KOPT-K1 (cell line): Measurements from ENCODE around the gene EGF.

Experiments
- H3K27ac ChIP-seq: fragments of 200-600 bp; sonication (generic); 2 replicates; pipeline ENCODE4 v1.5.1; 2016; ENCODE audit warnings: antibody characterized with exemption, mild to moderate bottlenecking, low read depth, low read length; ENCODE audit not compliant: poor library complexity, severe bottlenecking
- H3K36me3 ChIP-seq: fragments of 200-600 bp; sonication (generic); 2 replicates; pipeline ENCODE4 v1.5.1; 2017; ENCODE audit warnings: antibody characterized with exemption, mild to moderate bottlenecking, low read length, moderate library complexity; ENCODE audit not compliant: insufficient read depth
- H3K9me3 ChIP-seq: fragments of 200-600 bp; sonication (generic); 2 replicates; pipeline ENCODE4 v1.5.1; 2017; ENCODE audit warnings: antibody characterized with exemption, low read length, mild to moderate bottlenecking; ENCODE audit not compliant: insufficient read depth, poor library complexity, severe bottlenecking

Gene EGF

GRCh38 chr4:109966891-109967481, 54.3 kb downstream of the EGF start:
- Histone ChIP-seq H3K27ac (no peak overlapping the region), H3K9me3 (no peaks in the 10 kb centered on the region), H3K36me3 (no peaks in the 10 kb centered on the region)

- H3K27ac ChIP-seq: no peak overlapping the region
- H3K9me3 ChIP-seq: no peaks in the 10 kb centered on the region
- no peaks in the 10 kb centered on the region for H3K36me3 ChIP-seq
Observed at GRCh38 chr4:109967798-109968520, 55.3 kb downstream of the EGF start.

- no peaks in the 10 kb centered on the region for H3K36me3 ChIP-seq
- no peaks in the 10 kb centered on the region for H3K9me3 ChIP-seq
- H3K27ac ChIP-seq: no peak overlapping the region
Observed at GRCh38 chr4:109969087-109969486, 56.4 kb downstream of the EGF start.

- H3K36me3 ChIP-seq: no peaks in the 10 kb centered on the region
- no peaks in the 10 kb centered on the region for H3K9me3 ChIP-seq
- H3K27ac ChIP-seq: no peak overlapping the region
Observed at GRCh38 chr4:109969919-109970318, 57.2 kb downstream of the EGF start.

- Histone ChIP-seq H3K9me3 (no peaks in the 10 kb centered on the region), H3K36me3 (no peaks in the 10 kb centered on the region), H3K27ac (no peak overlapping the region)
Observed at GRCh38 chr4:109972786-109973528, 60.3 kb downstream of the EGF start.

GRCh38 chr4:109973529-109973905, 60.8 kb downstream of the EGF start:
- no peaks in the 10 kb centered on the region for H3K36me3 ChIP-seq
- H3K27ac ChIP-seq: no peak overlapping the region
- H3K9me3 ChIP-seq: no peaks in the 10 kb centered on the region

GRCh38 chr4:109976189-109976588, 63.5 kb downstream of the EGF start:
- H3K27ac ChIP-seq: no peak overlapping the region
- H3K9me3 ChIP-seq: no peaks in the 10 kb centered on the region
- no peaks in the 10 kb centered on the region for H3K36me3 ChIP-seq

- H3K36me3 ChIP-seq: no peaks in the 10 kb centered on the region
- H3K27ac ChIP-seq: no peak overlapping the region
Observed at GRCh38 chr4:109977854-109978501, 65.3 kb downstream of the EGF start.

GRCh38 chr4:109978704-109979454, 66.2 kb downstream of the EGF start:
- no peaks in the 10 kb centered on the region for H3K9me3 ChIP-seq
- H3K27ac ChIP-seq: no peak overlapping the region
- H3K36me3 ChIP-seq: no peaks in the 10 kb centered on the region

More at GRCh38 chr4:109977854-109978501, 65.3 kb downstream of the EGF start:
- no peaks in the 10 kb centered on the region for H3K9me3 ChIP-seq

GRCh38 chr4:109979920-109980717, 67.4 kb downstream of the EGF start:
- no peaks in the 10 kb centered on the region for H3K36me3 ChIP-seq
- no peaks in the 10 kb centered on the region for H3K9me3 ChIP-seq
- no peak overlapping the region for H3K27ac ChIP-seq

- H3K36me3 ChIP-seq: no peaks in the 10 kb centered on the region
- no peaks in the 10 kb centered on the region for H3K9me3 ChIP-seq
- H3K27ac ChIP-seq: no peak overlapping the region
Observed at GRCh38 chr4:109981936-109982335, 69.3 kb downstream of the EGF start.

- no peak overlapping the region for H3K27ac ChIP-seq
- H3K36me3 ChIP-seq: no peaks in the 10 kb centered on the region
- H3K9me3 ChIP-seq: no peaks in the 10 kb centered on the region
Observed at GRCh38 chr4:109982521-109982920, 69.8 kb downstream of the EGF start.

- Histone ChIP-seq H3K9me3 (no peaks in the 10 kb centered on the region), H3K36me3 (no peaks in the 10 kb centered on the region), H3K27ac (no peak overlapping the region)
Observed at GRCh38 chr4:109985993-109986974, 73.6 kb downstream of the EGF start.
